ENCODE measurements around the gene HOXA10.

- no peak for TF ChIP-seq POLR2A (IDR thresholded peaks at IDR 0.05; ENCODE audit: extremely low read depth, insufficient read length)
- no peak for TF ChIP-seq CTCF (IDR thresholded peaks at IDR 0.05; ENCODE audit: low read depth, low read length)
Measured at GRCh38 chr7:27154901-27155815, 19.0 kb downstream of the HOXA10 start.
